Measurements from ENCODE around the gene ABCC6. TPM values are rescaled to one million over a fixed set of nuclear protein-coding genes. Genes with fewer than 3 reads are reported as not detected.

ABCC6 gene
- total and polyA plus RNA-seq, 2 of the 4 experiments (the other 2 are of a cell fraction) = 0.36 to 1.3 TPM

DNA sequence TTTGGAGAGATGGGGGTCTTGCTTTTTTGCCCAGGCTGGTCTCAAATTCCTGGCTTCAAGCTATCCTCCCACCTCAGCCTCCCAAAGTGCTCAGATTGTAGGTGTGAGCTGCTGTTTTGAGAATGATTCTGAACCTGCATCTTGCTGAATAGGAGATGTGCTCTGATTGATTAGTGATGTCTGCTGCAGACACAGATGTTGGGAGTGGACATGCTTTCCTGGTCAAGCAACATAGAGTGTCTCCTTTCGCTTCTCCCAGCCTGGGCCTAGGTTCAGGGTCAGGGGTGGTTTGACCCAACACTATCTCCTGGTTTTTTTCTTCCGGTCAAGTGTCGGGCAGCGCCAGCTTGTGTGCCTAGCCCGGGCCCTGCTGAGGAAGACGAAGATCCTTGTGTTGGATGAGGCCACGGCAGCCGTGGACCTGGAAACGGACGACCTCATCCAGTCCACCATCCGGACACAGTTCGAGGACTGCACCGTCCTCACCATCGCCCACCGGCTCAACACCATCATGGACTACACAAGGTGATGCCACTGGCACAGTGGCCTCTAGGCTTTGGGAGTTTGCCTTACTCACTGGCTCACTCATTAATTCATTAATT is 85.2 kb downstream of the ABCC6 start:
- no peak overlapping the region for H2BK20ac ChIP-seq (ENCODE audit: low read depth, low read length)
- 0 out of 2 replicates have a peak, but pooled peaks cover 2% of the 10 kb centered on the region for H3K4me1 ChIP-seq (ENCODE audit: control insufficient read depth, insufficient read depth, low read length)
- no peaks in the 10 kb centered on the region for H3K9me3 ChIP-seq (ENCODE audit: control insufficient read depth, insufficient read depth, low read length)
- DNase-seq = no peak
- 98% methylated on average over 14 of the region's 15 CpGs; no CpG with 5 or more reads in 1 of the 2 experiments for WGBS, 2 experiments (ENCODE audit: extremely low coverage in 2 of 2, insufficient read length in 1 of 2)
- in situ Hi-C loops (cut with MboI; ENCODE audit: low sequenced_read_pairs) (no loop called here), intact Hi-C loops (cut with micrococcal nuclease) (no loop called here), dilution Hi-C loops (cut with HindIII; ENCODE audit: low sequenced_read_pairs, unreplicated experiment) (no loop called here)
- H4K20me1 ChIP-seq (ENCODE audit: insufficient read depth, low read length) = peaks cover 10% of the 10 kb centered on the region
- no peak overlapping the region; the same call in 1 of the 2 replicates for H3K56ac ChIP-seq (ENCODE audit: extremely low read depth, insufficient read depth, low read length)
- H3K27me3 ChIP-seq (ENCODE audit: control insufficient read depth, insufficient read depth, low read length) = no peaks in the 10 kb centered on the region
- H3K9ac ChIP-seq (ENCODE audit: low read depth, low read length) = no peak overlapping the region
- ATAC-seq (ENCODE audit: low read depth) = no peak
- H2AK9ac ChIP-seq (replicated peaks; ENCODE audit: low read depth, low read length, poor library complexity) = no peak overlapping the region
- H3K36me3 ChIP-seq (ENCODE audit: control insufficient read depth, insufficient read depth, low read length) = peaks cover 91% of the 10 kb centered on the region
- ChIA-PET CTCF (interaction anchor here (0.6 kb wide), 1 partner anchor 149 kb away, joined by 3 read pairs; no protein-coding TSS in a partner anchor), POLR2A (ENCODE audit: unreplicated experiment) (no interaction called here)
- H2BK15ac ChIP-seq (ENCODE audit: low read depth, low read length) = no peak overlapping the region
- H4K5ac ChIP-seq (ENCODE audit: low read depth, low read length) = no peak overlapping the region
- TF ChIP-seq POLR2A (IDR thresholded peaks at IDR 0.05; ENCODE audit: low read depth, low read length) (no peak), RCOR1 (IDR thresholded peaks at IDR 0.05; ENCODE audit: insufficient replicate concordance, low read length) (no peak), BHLHE40 (IDR thresholded peaks at IDR 0.05; ENCODE audit: low read depth, low read length) (no peak), NFE2L2 (IDR thresholded peaks at IDR 0.05; ENCODE audit: low read depth, low read length) (no peak)
- H4K8ac ChIP-seq (ENCODE audit: low read depth in 2 of 2, low read length in 2 of 2) = no peak overlapping the region
- no peak overlapping the region for H3K4me2 ChIP-seq (ENCODE audit: low read depth, low read length)
- no peak overlapping the region for H2AK5ac ChIP-seq (ENCODE audit: low read depth, low read length)
- no peak overlapping the region for H2BK5ac ChIP-seq (ENCODE audit: low read depth, low read length, poor library complexity, severe bottlenecking)
- H3K4me3 ChIP-seq (ENCODE audit: insufficient read depth, low read depth, low read length) = no peak overlapping the region
- H3K23ac ChIP-seq (ENCODE audit: low read depth, low read length) = no peak overlapping the region
- no TSS peak for BruUV-seq (replicated peaks)
- H3K18ac ChIP-seq (ENCODE audit: low read depth, low read length) = no peak overlapping the region
- no peak overlapping the region for H3K14ac ChIP-seq (replicated peaks; ENCODE audit: low read depth, low read length)
- no peak overlapping the region for H3K4ac ChIP-seq (ENCODE audit: low read depth, low read length)
- H3K79me1 ChIP-seq (ENCODE audit: low read depth in 1 of 2, low read length in 2 of 2) = peaks cover 13 to 30% of the 10 kb centered on the region in 2 experiments
- H3K27ac ChIP-seq (ENCODE audit: insufficient read depth, low read length) = no peak overlapping the region
- no peak overlapping the region for H4K91ac ChIP-seq (ENCODE audit: insufficient read depth, low read depth, low read length)
- H2AFZ ChIP-seq (replicated peaks; ENCODE audit: low read length, poor library complexity) = no peak overlapping the region
- H2BK120ac ChIP-seq (ENCODE audit: low read depth, low read length) = no peak overlapping the region
- peaks cover 2% of the 10 kb centered on the region; the same call in 1 of the 2 replicates for H3K9me1 ChIP-seq (ENCODE audit: insufficient read depth, low read length)

All from IMR-90 (cell line).